HepG2 (cell line): ENCODE data around the gene ABI2. TPM values are rescaled to one million over a fixed set of nuclear protein-coding genes. Genes with fewer than 3 reads are reported as not detected.

Source experiments
- ATAC-seq: fragments of 200-7000 bp; cut with Tn5 transposase; 3 replicates; pipeline ENCODE4 v1.9.1; 2020; ENCODE audit warnings: mild to moderate bottlenecking, moderate library complexity
- BruUV-seq: library from RNA; stranded (reverse); fragments of 400-500 nt; replicated peaks from 2 replicates; lab custom pipeline; 2021; lab: Mats Ljungman, UMichigan
- CTCF ChIA-PET: fragments of 300-600 bp; formaldehyde crosslinking; extraction: SDS; loops from one replicate; lab custom pipeline; 2021; ENCODE audit warnings: low total read pairs, inconsistent platforms, low intra/inter-chr PET ratio; lab: Yijun Ruan, JAX
- POLR2A ChIA-PET: fragments of 350-600 bp; sonication (Branson Sonifier 250); formaldehyde crosslinking; loops from one replicate; lab custom pipeline; 2020; ENCODE audit warnings: antibody characterized with exemption, inconsistent platforms; lab: Yijun Ruan, JAX
- DNase-seq: peaks from one replicate; pipeline ENCODE4 v3.0.0-alpha.2; 2015; ENCODE audit warnings: low spot score
- FAIRE-seq: peaks from 3 replicates; lab custom pipeline; 2011; peaks lifted over from hg19 to GRCh38; lab: Jason Lieb, UNC
- H2AFZ ChIP-seq: one replicate; pipeline ENCODE4 v1.6.1; 2011; ENCODE audit warnings: low read length, inconsistent platforms
- H3K27ac ChIP-seq: fragments of 300-600 bp; 3 replicates; pipeline ENCODE4 v1.8.0; 2011; ENCODE audit warnings: mixed run types, mild to moderate bottlenecking, mixed read lengths, low read length, inconsistent platforms; ENCODE audit not compliant: insufficient read depth; ENCODE audit errors: extremely low read length
- H3K27me3 ChIP-seq, 2 experiments: fragments of 200-600 bp in 1 of 2; 2 replicates in 1 of 2; 3 replicates in 1 of 2; pipeline versions ENCODE4 v1.6.0 to v1.8.0; 2011; ENCODE audit warnings: low read length in 2 of 2, mild to moderate bottlenecking in 2 of 2, moderate library complexity in 2 of 2, inconsistent platforms in 1 of 2; ENCODE audit not compliant: insufficient read depth in 2 of 2, control insufficient read depth in 1 of 2
- H3K36me3 ChIP-seq, 2 experiments: fragments of 200-600 bp in 1 of 2; replicated peaks in 1 of 2; 2 replicates in 1 of 2; 3 replicates in 1 of 2; pipeline versions ENCODE4 v1.5.1 to v1.8.0; 2011; ENCODE audit warnings: low read length in 2 of 2, inconsistent platforms in 1 of 2; ENCODE audit not compliant: insufficient read depth in 2 of 2, control insufficient read depth in 1 of 2
- H3K4me1 ChIP-seq: 2 replicates; pipeline ENCODE4 v1.5.1; 2012; ENCODE audit warnings: low read length, inconsistent platforms; ENCODE audit not compliant: insufficient read depth
- H3K4me2 ChIP-seq: 2 replicates; pipeline ENCODE4 v1.6.0; 2011; ENCODE audit warnings: low read depth, low read length, inconsistent platforms
- H3K4me3 ChIP-seq, 3 experiments: fragments of 200-600 bp in 1 of 3; sonication (generic), shearing (Covaris generic) in 1 of 3; replicated peaks in 1 of 3; 2 replicates each; pipeline ENCODE4 v1.5.1; 2011 to 2016; ENCODE audit warnings: low read length in 3 of 3, inconsistent platforms in 2 of 3, low read depth in 2 of 3, mild to moderate bottlenecking in 2 of 3, control low read depth in 1 of 3, mixed read lengths in 1 of 3; ENCODE audit not compliant: insufficient read depth in 1 of 3
- H3K79me2 ChIP-seq: one replicate; pipeline ENCODE4 v1.6.1; 2011; ENCODE audit warnings: low read length, inconsistent platforms; ENCODE audit not compliant: insufficient read depth
- H3K9ac ChIP-seq: 2 replicates; pipeline ENCODE4 v1.6.0; 2011; ENCODE audit warnings: mild to moderate bottlenecking, low read depth, low read length, inconsistent platforms; ENCODE audit not compliant: insufficient read depth
- H3K9me3 ChIP-seq: 2 replicates; pipeline ENCODE4 v1.5.1; 2012; ENCODE audit warnings: mild to moderate bottlenecking, low read length
- H4K20me1 ChIP-seq: 2 replicates; pipeline ENCODE4 v1.6.0; 2011; ENCODE audit warnings: inconsistent platforms, mild to moderate bottlenecking, low read length, moderate library complexity; ENCODE audit not compliant: insufficient read depth
- AGO2 ChIP-seq: fragments of 200-400 bp; formaldehyde crosslinking; optimal IDR thresholded peaks from 2 replicates; pipeline ENCODE3; 2017; ENCODE audit warnings: mild to moderate bottlenecking, low read depth, low read length, moderate library complexity
- PAWR ChIP-seq: sonication (generic); formaldehyde crosslinking; IDR thresholded peaks from 2 replicates; pipeline ENCODE4 v1.4.0; 2020; ENCODE audit warnings: missing genetic modification reagents, mild to moderate bottlenecking, borderline replicate concordance
- RBM39 ChIP-seq: fragments of 200-400 bp; formaldehyde crosslinking; IDR thresholded peaks from one replicate; pipeline ENCODE4 v1.6.1; 2018; ENCODE audit warnings: antibody characterized with exemption, mild to moderate bottlenecking, low read depth, low read length; ENCODE audit not compliant: poor library complexity, severe bottlenecking
- SMARCE1 ChIP-seq: fragments of 450-650 bp; IDR thresholded peaks from 2 replicates; pipeline ENCODE4 v1.6.1; 2017; ENCODE audit warnings: borderline replicate concordance
- SMC3 ChIP-seq: IDR thresholded peaks from 2 replicates; pipeline ENCODE4 v1.6.1; 2011; ENCODE audit warnings: low read length, improper control_type of control experiment
- SSRP1 ChIP-seq: IDR thresholded peaks from 2 replicates; pipeline ENCODE4 v1.6.1; 2016; ENCODE audit warnings: control low read depth
- TFDP1 ChIP-seq: IDR thresholded peaks from 2 replicates; pipeline ENCODE4 v1.6.1; 2016; ENCODE audit warnings: missing compliant biosample characterization, missing genetic modification reagents, borderline replicate concordance
- ZNF263 ChIP-seq: sonication (generic); formaldehyde crosslinking; IDR thresholded peaks from 2 replicates; pipeline ENCODE4 v1.4.0; 2020; ENCODE audit warnings: missing genetic modification reagents
- ZNF34 ChIP-seq: sonication (generic); formaldehyde crosslinking; IDR thresholded peaks from 2 replicates; pipeline ENCODE4 v1.4.0; 2020; ENCODE audit warnings: mild to moderate bottlenecking, missing genetic modification reagents, borderline replicate concordance
- ZNF547 ChIP-seq: sonication (generic); formaldehyde crosslinking; IDR thresholded peaks from 2 replicates; pipeline ENCODE4 v1.5.1; 2020; ENCODE audit warnings: mild to moderate bottlenecking, missing genetic modification reagents
- ZSCAN29 ChIP-seq: sonication (generic); formaldehyde crosslinking; conservative IDR thresholded peaks from 2 replicates; pipeline ENCODE4 v1.4.0; 2020; ENCODE audit warnings: mild to moderate bottlenecking, missing genetic modification reagents
- ZZZ3 ChIP-seq: sonication (generic); formaldehyde crosslinking; IDR thresholded peaks from 2 replicates; pipeline ENCODE4 v1.4.0; 2020; ENCODE audit warnings: missing genetic modification reagents, mild to moderate bottlenecking, borderline replicate concordance
- in situ Hi-C: cut with HindIII; loops from 2 replicates; pipeline ENCODE4 v1.10.0; 2017; ENCODE audit warnings: low pct_unique_long_range_greater_than_20kb; ENCODE audit not compliant: extremely low pct_ligation_motif_present
- intact Hi-C: fragments of 100-400 bp; cut with micrococcal nuclease; formaldehyde crosslinking; loops from one replicate; pipeline ENCODE4 v1.10.0; 2022; ENCODE audit not compliant: unreplicated experiment
- polyA plus RNA-seq, 8 experiments: library from polyadenylated mRNA; depleted of rRNA in 3 of 8; stranded (reverse) in 7 of 8; unstranded in 1 of 8; fragments of >200 nt; fragmentation: Illumina TruSeq in 4 of 8; extraction: Trizol in 4 of 8; gene quantifications; 2 replicates each; pipeline versions ENCODE4 v1.2.1 to v1.2.3, GENCODE V29; 2011 to 2016; ENCODE audit warnings: low read depth in 4 of 8, missing spikeins in 1 of 8, mixed read lengths in 1 of 8; ENCODE audit not compliant: insufficient read depth in 1 of 8
- total RNA-seq, 5 experiments: library from RNA; depleted of rRNA; stranded (reverse); fragments of >200 nt; fragmentation: Illumina TruSeq; extraction: Trizol; gene quantifications; 2 replicates each; pipeline ENCODE4 v1.2.3, GENCODE V29; 2016; ENCODE audit warnings: low read depth in 1 of 5
- TF ChIP-seq, protein P1 (sequence below): sonication (generic); formaldehyde crosslinking; IDR thresholded peaks from 2 replicates; pipeline ENCODE4 v1.5.0; 2020; ENCODE audit warnings: mild to moderate bottlenecking, missing genetic modification reagents, borderline replicate concordance

Gene ABI2
- total and polyA plus RNA-seq, 2 of the 13 experiments (the other 11 are each of a cell fraction or from before 2014, with no cell fraction given): 28.4 to 32.4 TPM

DNA sequence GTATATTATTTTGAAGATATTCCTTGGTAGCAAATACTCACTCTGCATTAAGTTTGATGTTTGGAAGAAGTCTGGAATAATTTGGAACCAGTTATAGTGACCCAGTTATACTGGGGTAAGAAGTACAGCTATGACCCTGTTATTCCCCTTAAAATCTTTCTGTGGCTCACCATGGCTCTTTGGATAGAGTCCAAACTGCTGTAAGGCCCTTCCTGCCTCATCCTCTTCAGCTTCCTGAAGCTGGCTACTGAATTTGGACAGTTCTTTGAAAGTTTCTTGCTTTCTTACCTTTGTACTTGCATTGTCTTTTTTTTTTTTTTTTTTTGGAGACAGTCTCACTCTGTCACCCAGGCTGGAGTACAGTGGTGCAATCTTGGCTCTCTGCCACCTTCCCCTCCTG, 85.6 kb downstream of the ABI2 start:
- no TSS peak for BruUV-seq
- no peak for DNase-seq
- Histone ChIP-seq H2AFZ (no peak overlapping the region), H3K27ac (no peak overlapping the region), H3K9me3 (no peaks in the 10 kb centered on the region), H3K4me3 (no peak overlapping the region), H3K27me3 (no peaks in the 10 kb centered on the region), H4K20me1 (no peaks in the 10 kb centered on the region), H3K79me2 (no peaks in the 10 kb centered on the region), H3K4me1 (no peaks in the 10 kb centered on the region), H3K36me3 (peaks cover 6 to 62% of the 10 kb centered on the region in 2 experiments), H3K9ac (no peak overlapping the region), H3K4me2 (no peak overlapping the region)
- ChIA-PET POLR2A (no interaction called here), CTCF (no interaction called here)
- TF ChIP-seq SSRP1 (no peak), TFDP1 (no peak), ZSCAN29 (CRISPR knock-in tag) (no peak), ZNF547 (no peak), AGO2 (no peak), SMARCE1 (no peak), PAWR (CRISPR knock-in tag) (no peak), ZNF263 (CRISPR knock-in tag) (no peak), SMC3 (no peak), RBM39 (no peak), ZZZ3 (no peak), ZNF34 (CRISPR knock-in tag) (no peak)
- TF ChIP-seq, protein P1, sequence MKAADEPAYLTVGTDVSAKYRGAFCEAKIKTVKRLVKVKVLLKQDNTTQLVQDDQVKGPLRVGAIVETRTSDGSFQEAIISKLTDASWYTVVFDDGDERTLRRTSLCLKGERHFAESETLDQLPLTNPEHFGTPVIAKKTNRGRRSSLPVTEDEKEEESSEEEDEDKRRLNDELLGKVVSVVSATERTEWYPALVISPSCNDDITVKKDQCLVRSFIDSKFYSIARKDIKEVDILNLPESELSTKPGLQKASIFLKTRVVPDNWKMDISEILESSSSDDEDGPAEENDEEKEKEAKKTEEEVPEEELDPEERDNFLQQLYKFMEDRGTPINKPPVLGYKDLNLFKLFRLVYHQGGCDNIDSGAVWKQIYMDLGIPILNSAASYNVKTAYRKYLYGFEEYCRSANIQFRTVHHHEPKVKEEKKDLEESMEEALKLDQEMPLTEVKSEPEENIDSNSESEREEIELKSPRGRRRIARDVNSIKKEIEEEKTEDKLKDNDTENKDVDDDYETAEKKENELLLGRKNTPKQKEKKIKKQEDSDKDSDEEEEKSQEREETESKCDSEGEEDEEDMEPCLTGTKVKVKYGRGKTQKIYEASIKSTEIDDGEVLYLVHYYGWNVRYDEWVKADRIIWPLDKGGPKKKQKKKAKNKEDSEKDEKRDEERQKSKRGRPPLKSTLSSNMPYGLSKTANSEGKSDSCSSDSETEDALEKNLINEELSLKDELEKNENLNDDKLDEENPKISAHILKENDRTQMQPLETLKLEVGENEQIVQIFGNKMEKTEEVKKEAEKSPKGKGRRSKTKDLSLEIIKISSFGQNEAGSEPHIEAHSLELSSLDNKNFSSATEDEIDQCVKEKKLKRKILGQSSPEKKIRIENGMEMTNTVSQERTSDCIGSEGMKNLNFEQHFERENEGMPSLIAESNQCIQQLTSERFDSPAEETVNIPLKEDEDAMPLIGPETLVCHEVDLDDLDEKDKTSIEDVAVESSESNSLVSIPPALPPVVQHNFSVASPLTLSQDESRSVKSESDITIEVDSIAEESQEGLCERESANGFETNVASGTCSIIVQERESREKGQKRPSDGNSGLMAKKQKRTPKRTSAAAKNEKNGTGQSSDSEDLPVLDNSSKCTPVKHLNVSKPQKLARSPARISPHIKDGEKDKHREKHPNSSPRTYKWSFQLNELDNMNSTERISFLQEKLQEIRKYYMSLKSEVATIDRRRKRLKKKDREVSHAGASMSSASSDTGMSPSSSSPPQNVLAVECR: no peak
- in situ Hi-C loops: no loop called here
- intact Hi-C loops: no loop called here
- no peak for FAIRE-seq
- no peak for ATAC-seq
